Measurements from ENCODE around the gene EFCAB8.

Gene EFCAB8

GRCh38 chr20:33007376-33008335, 148.9 kb downstream of the EFCAB8 start, which contains the start of gene BPIFB2:
BPIFB2 (plus strand) TSS chr20:33007704; CDS start chr20:33008575, 871 bp downstream.
- no peak for DNase-seq (ENCODE audit: low read depth)

GRCh38 chr20:33008336-33009213, 149.9 kb downstream of the EFCAB8 start:
- DNase-seq (ENCODE audit: low read depth), result no peak

GRCh38 chr20:33009214-33010132, 150.8 kb downstream of the EFCAB8 start:
- no peak for DNase-seq (ENCODE audit: low read depth)

GRCh38 chr20:33010133-33010504, 151.4 kb downstream of the EFCAB8 start:
- no peak for DNase-seq (ENCODE audit: low read depth)

- DNase-seq (ENCODE audit: low read depth), result no peak
These were observed 152.1 kb downstream of the EFCAB8 start for GRCh38 chr20:33010674-33011449.

Data from stimulated activated CD8-positive, alpha-beta memory T cell treated with anti-CD3 and anti-CD28 coated beads, Interleukin-12 subunit alpha, Interleukin-12 subunit beta, amount 100 ng/mL, for 4 hours (primary cell).